Aorta (tissue), 5 donors: Measurements from ENCODE around the gene KLHDC3. TPM values are rescaled to one million over a fixed set of nuclear protein-coding genes. Genes with fewer than 3 reads are reported as not detected.

Experiments
- ATAC-seq: fragments of 200-7000 bp; cut with Tn5 transposase; one replicate; pipeline ENCODE4 v1.9.1; 2022; ENCODE audit warnings: moderate library complexity; ENCODE audit not compliant: low FRiP score
- DNase-seq, 2 donors: peaks; one replicate each; pipeline ENCODE4 v3.0.0-alpha.2; 2020
- H3K27ac ChIP-seq, 2 donors: one replicate each; pipeline ENCODE4 v1.5.1; 2013; ENCODE audit warnings: low read length in 2 of 2, mild to moderate bottlenecking in 2 of 2, moderate library complexity in 2 of 2, control low read depth in 1 of 2, inconsistent platforms in 1 of 2, low read depth in 1 of 2
- H3K27me3 ChIP-seq, 2 donors: one replicate each; pipeline ENCODE4 v1.6.1; 2013; ENCODE audit warnings: control low read depth in 1 of 2, low read length in 1 of 2, mild to moderate bottlenecking in 1 of 2, moderate library complexity in 1 of 2; ENCODE audit not compliant: insufficient read depth in 2 of 2, control insufficient read depth in 1 of 2
- H3K36me3 ChIP-seq, 2 donors: one replicate each; pipeline ENCODE4 v1.6.1; 2013; ENCODE audit warnings: control low read depth in 1 of 2, low read length in 1 of 2, mild to moderate bottlenecking in 1 of 2; ENCODE audit not compliant: insufficient read depth in 2 of 2, control insufficient read depth in 1 of 2
- H3K4me1 ChIP-seq, 2 donors: one replicate each; pipeline ENCODE4 v1.6.1; 2013; ENCODE audit warnings: low read length in 2 of 2, control low read depth in 1 of 2, mild to moderate bottlenecking in 1 of 2, moderate library complexity in 1 of 2; ENCODE audit not compliant: insufficient read depth in 2 of 2, control insufficient read depth in 1 of 2
- H3K4me3 ChIP-seq, 2 donors: one replicate each; pipeline ENCODE4 v1.5.1; 2013; ENCODE audit warnings: low read length in 2 of 2, control low read depth in 1 of 2, mild to moderate bottlenecking in 1 of 2
- H3K9me3 ChIP-seq: one replicate; pipeline ENCODE4 v1.6.1; 2013; ENCODE audit warnings: mild to moderate bottlenecking, low read length; ENCODE audit not compliant: control insufficient read depth
- WGBS, 2 donors: extraction: QIAGEN DNeasy Blood & Tissue Kit; methylation state at CpG; one replicate each; pipeline ENCODE4 v1.1.7; 2013; 5-methylcytosine and 5-hydroxymethylcytosine counted together
- intact Hi-C, 2 donors: fragments of 100-400 bp; cut with DNase I; formaldehyde crosslinking; loops; one replicate each; pipeline versions ENCODE4 v1.14.2 to v1.15.0; 2022
- long read RNA-seq, 2 donors: library from polyadenylated mRNA; unstranded; transcript quantifications; one replicate each; pipeline ENCODE4 v2.0.0, GENCODE V29; 2020 to 2021
- polyA plus RNA-seq, 2 donors: library from polyadenylated mRNA; stranded (reverse); fragments of 200-250 nt; gene quantifications; one replicate each; pipeline ENCODE4 v1.2.3, GENCODE V29; 2013
- total RNA-seq, 2 donors: library from RNA; stranded (reverse); fragmentation: NEBNext Ultra II Directional; extraction: Animal tissue kit (Norgen Biotek cat#: 25700); gene quantifications; one replicate each; pipeline ENCODE4 v1.2.1, GENCODE V29; 2021
- donor health status: healthy with polysubstance abuse.
- donor health status: Bipolar disorder and iron deficiency.
- donor health status: DM: no; HTN: no; CAD: no.
- donor health status: DM: no; HTN: no; CAD: no.
- donor health status: DM: yes; HTN: yes; CAD: no.

The KLHDC3 gene
- total RNA-seq (10 to 100 TPM; 55.7 to 61.7 TPM), polyA plus RNA-seq (10 to 100 TPM; 74.6 to 95.9 TPM)
- long read RNA-seq, donor 1, transcript KLHDC3-202 (11 exons, 1,909 nt) = major isoform, 466 of 517 reads
- long read RNA-seq, donor 1, partial matches to known transcripts = 33 of 517 reads
- long read RNA-seq, donor 1, other reads (novel, unspliced or antisense) = 17 of 517 reads
- long read RNA-seq, donor 2, transcript KLHDC3-202 (11 exons, 1,909 nt) = major isoform, 48 of 58 reads
- long read RNA-seq, donor 2, partial matches to known transcripts = 5 of 58 reads
- long read RNA-seq, donor 2, other reads (novel, unspliced or antisense) = 5 of 58 reads

- Histone ChIP-seq H3K36me3 (peaks cover 0 to 3% of the 10 kb centered on the region in 2 donors), H3K27me3 (no peaks in the 10 kb centered on the region), H3K27ac (peak within 1 kb of the TSS in 1 of 2 donors; percentile 31), H3K9me3 (no peaks in the 10 kb centered on the region), H3K4me1 (no peaks in the 10 kb centered on the region), H3K4me3 (peak within 1 kb of the TSS; percentile 90 to 94)
- ATAC-seq (peak; percentile 97), DNase-seq (peak; percentile 99 to 100)
- intact Hi-C loops = loop anchor here (1.0 to 5.0 kb wide), 4 partner anchors 37 to 85 kb away; partner anchors contain the start of genes CNPY3 (in 1 of the 2), CUL7 (in 1 of the 2) and PEX6 (in 1 of the 2)
- WGBS, 2 donors = 0% methylated on average over 51 of the region's 51 CpGs
Measured at GRCh38 chr6:43013843-43014433, at the start of gene KLHDC3, which contains the start of gene MEA1. Gene KLHDC3, plus strand, starts transcription at chr6:43014249. Its CDS starts 2,944 bp downstream, at chr6:43017193. Gene MEA1, minus strand, starts transcription at chr6:43013946. Its CDS starts 133 bp downstream, at chr6:43013813.

GRCh38 chr6:42966571-42966970 is 47.5 kb upstream of the KLHDC3 start:
- Histone ChIP-seq H3K4me3 (no peak overlapping the region), H3K27me3 (no peaks in the 10 kb centered on the region), H3K4me1 (no peaks in the 10 kb centered on the region), H3K9me3 (no peaks in the 10 kb centered on the region), H3K36me3 (peaks cover 0 to 12% of the 10 kb centered on the region in 2 donors), H3K27ac (no peak overlapping the region)
- intact Hi-C loops = no loop called here
- 71 to 80% methylated on average over 7 of the region's 7 CpGs for WGBS, 2 donors
- ATAC-seq (no peak), DNase-seq (no peak)

GRCh38 chr6:42967228-42967627 is 46.8 kb upstream of the KLHDC3 start:
- Histone ChIP-seq H3K4me1 (no peaks in the 10 kb centered on the region), H3K27me3 (no peaks in the 10 kb centered on the region), H3K9me3 (no peaks in the 10 kb centered on the region), H3K27ac (no peak overlapping the region), H3K4me3 (no peak overlapping the region), H3K36me3 (peaks cover 0 to 12% of the 10 kb centered on the region in 2 donors)
- intact Hi-C loops = no loop called here
- 93 to 94% methylated on average over 11 of the region's 11 CpGs for WGBS, 2 donors
- no peak for ATAC-seq
- DNase-seq = no peak

- no peak overlapping the region for H3K27ac ChIP-seq
- intact Hi-C loops = no loop called here
- H3K4me3 ChIP-seq = no peak overlapping the region
- no peaks in the 10 kb centered on the region for H3K4me1 ChIP-seq
- ATAC-seq (no peak), DNase-seq (no peak)
- H3K36me3 ChIP-seq = peaks cover 0 to 12% of the 10 kb centered on the region in 2 donors
- WGBS, 2 donors = 95 to 96% methylated on average over 12 of the region's 12 CpGs
- H3K27me3 ChIP-seq = no peaks in the 10 kb centered on the region
- H3K9me3 ChIP-seq = no peaks in the 10 kb centered on the region
Measured at GRCh38 chr6:42968126-42968701, 45.8 kb upstream of the KLHDC3 start.

- no peak for DNase-seq
Measured at GRCh38 chr6:42968783-42969182, 45.3 kb upstream of the KLHDC3 start.

GRCh38 chr6:42969431-42969830 is 44.6 kb upstream of the KLHDC3 start:
- WGBS, 2 donors = 87 to 91% methylated on average over 2 of the region's 2 CpGs

More at GRCh38 chr6:42968783-42969182, 45.3 kb upstream of the KLHDC3 start:
- Histone ChIP-seq H3K27ac (no peak overlapping the region), H3K27me3 (no peaks in the 10 kb centered on the region), H3K4me3 (no peak overlapping the region), H3K4me1 (no peaks in the 10 kb centered on the region), H3K36me3 (peaks cover 0 to 12% of the 10 kb centered on the region in 2 donors), H3K9me3 (no peaks in the 10 kb centered on the region)
- no peak for ATAC-seq
- intact Hi-C loops = no loop called here
- WGBS, 2 donors = 69 to 81% methylated on average over 4 of the region's 4 CpGs

GRCh38 chr6:42969934-42970333 is 44.1 kb upstream of the KLHDC3 start:
- H3K27me3 ChIP-seq = no peaks in the 10 kb centered on the region
- DNase-seq (no peak), ATAC-seq (no peak)
- peaks cover 0 to 10% of the 10 kb centered on the region in 2 donors for H3K36me3 ChIP-seq
- no peaks in the 10 kb centered on the region for H3K4me1 ChIP-seq
- H3K4me3 ChIP-seq = no peak overlapping the region
- H3K27ac ChIP-seq = no peak overlapping the region
- intact Hi-C loops = no loop called here
- WGBS, 2 donors = 91 to 96% methylated on average over 4 of the region's 4 CpGs
- H3K9me3 ChIP-seq = no peaks in the 10 kb centered on the region

More at GRCh38 chr6:42969431-42969830, 44.6 kb upstream of the KLHDC3 start:
- H3K27me3 ChIP-seq = no peaks in the 10 kb centered on the region
- no peaks in the 10 kb centered on the region for H3K4me1 ChIP-seq
- H3K36me3 ChIP-seq = peaks cover 0 to 12% of the 10 kb centered on the region in 2 donors
- intact Hi-C loops = no loop called here
- ATAC-seq (no peak), DNase-seq (no peak)
- H3K9me3 ChIP-seq = no peaks in the 10 kb centered on the region
- no peak overlapping the region for H3K27ac ChIP-seq
- no peak overlapping the region for H3K4me3 ChIP-seq

- no peaks in the 10 kb centered on the region for H3K27me3 ChIP-seq
Measured at GRCh38 chr6:42970871-42971612, 43.0 kb upstream of the KLHDC3 start.

More at GRCh38 chr6:42970871-42971612, 43.0 kb upstream of the KLHDC3 start:
- Histone ChIP-seq H3K27ac (no peak overlapping the region), H3K4me1 (no peaks in the 10 kb centered on the region), H3K36me3 (peaks cover 0 to 5% of the 10 kb centered on the region in 2 donors), H3K4me3 (no peak overlapping the region), H3K9me3 (no peaks in the 10 kb centered on the region)
- DNase-seq (no peak), ATAC-seq (no peak)
- whole genome bisulfite sequencing, 2 donors = 62 to 78% methylated on average over 4 of the region's 4 CpGs
- intact Hi-C loops = no loop called here
